SH-SY5Y (cell line): ENCODE results near the gene TSSK6.

Experiments
- GATA2 ChIP-seq: IDR thresholded peaks from 2 replicates; pipeline ENCODE4 v1.6.1; 2011; ENCODE audit warnings: mild to moderate bottlenecking, low read depth, low read length
- GATA3 ChIP-seq: IDR thresholded peaks from 2 replicates; pipeline ENCODE4 v1.6.1; 2011; ENCODE audit warnings: low read depth, mild to moderate bottlenecking, low read length, moderate library complexity

DNA sequence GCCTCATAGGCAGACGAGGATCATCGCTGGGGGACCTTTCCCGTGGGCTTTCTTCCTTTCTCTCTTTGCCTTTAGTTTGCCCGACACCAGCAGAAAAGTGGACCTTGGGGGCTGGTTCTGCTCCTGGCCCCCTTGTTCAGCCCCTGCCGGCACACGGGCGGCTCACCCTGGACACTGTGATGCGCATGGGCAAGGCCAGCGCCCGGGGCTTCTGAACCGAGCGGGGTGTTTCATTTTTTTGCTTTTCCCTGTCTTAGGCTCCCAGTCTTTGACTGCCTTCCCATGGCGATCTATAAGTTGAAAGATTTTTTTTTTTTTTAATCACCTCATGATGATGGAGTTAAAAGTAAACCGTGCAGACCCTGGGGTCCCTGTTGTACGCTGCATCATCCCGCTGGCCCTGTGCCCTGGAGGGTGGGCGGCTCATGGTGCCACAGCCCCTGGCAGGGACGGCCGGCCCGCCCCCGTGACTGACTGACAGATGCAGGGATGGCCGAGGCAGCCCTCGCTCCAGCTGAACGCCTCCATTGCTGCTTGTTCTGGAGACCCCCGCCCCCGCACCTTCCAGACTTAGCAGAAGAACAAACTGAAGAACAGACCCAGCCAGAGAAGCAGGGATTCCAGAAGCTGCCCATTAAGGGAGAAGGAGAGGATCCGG is 9.6 kb downstream of the TSSK6 start:
- no peak for TF ChIP-seq GATA2
- TF ChIP-seq GATA3 = no peak
